GM10248 (cell line): ENCODE results near the gene SHB.

Source experiments
- CTCF ChIA-PET: fragments of 300-600 bp; sonication (Branson Sonifier 250); formaldehyde crosslinking; extraction: SDS; loops from one replicate; lab custom pipeline; 2021; ENCODE audit warnings: antibody characterized with exemption; lab: Yijun Ruan, JAX
- POLR2A ChIA-PET: fragments of 350-650 bp; sonication (Branson Sonifier 250); formaldehyde crosslinking; extraction: SDS; loops from one replicate; lab custom pipeline; 2020; ENCODE audit warnings: antibody characterized with exemption; lab: Yijun Ruan, JAX
- DNase-seq: peaks from one replicate; pipeline ENCODE4 v3.0.0; 2012; ENCODE audit errors: extremely low spot score
- CTCF ChIP-seq: IDR thresholded peaks from 2 replicates; pipeline ENCODE4 v1.5.1; 2012; ENCODE audit warnings: mild to moderate bottlenecking, low read depth; ENCODE audit errors: extremely low read depth, missing control alignments, control extremely low read depth

The SHB gene

GRCh38 chr9:37938121-37938891, 130.7 kb downstream of the SHB start:
- ChIA-PET POLR2A (no interaction called here), CTCF (interaction anchor here (0.7 to 2.9 kb wide), 4 partner anchors 14 to 221 kb away, joined by 3 to 9 read pairs (median 6); no protein-coding TSS in a partner anchor)
- no peak for DNase-seq
- no peak for TF ChIP-seq CTCF

GRCh38 chr9:37937366-37937765, 131.7 kb downstream of the SHB start:
- TF ChIP-seq CTCF, result no peak
- CTCF ChIA-PET, result interaction anchor here (0.7 to 2.9 kb wide), 4 partner anchors 23 to 496 kb away, joined by 3 to 9 read pairs (median 4); no protein-coding TSS in a partner anchor
- DNase-seq, result no peak
- POLR2A ChIA-PET, result no interaction called here

GRCh38 chr9:37936965-37937364, 132.1 kb downstream of the SHB start:
- ChIA-PET POLR2A (no interaction called here), CTCF (interaction anchor here (1.5 to 2.9 kb wide), 3 partner anchors 23 to 496 kb away, joined by 3 to 9 read pairs (median 5); no protein-coding TSS in a partner anchor)
- no peak for DNase-seq
- TF ChIP-seq CTCF, result no peak

GRCh38 chr9:37936376-37936775, 132.7 kb downstream of the SHB start:
- no peak for DNase-seq
- ChIA-PET CTCF (interaction anchor here (1.5 kb wide), 1 partner anchor 497 kb away, joined by 3 read pairs; no protein-coding TSS in a partner anchor), POLR2A (no interaction called here)
- no peak for TF ChIP-seq CTCF

- no peak for DNase-seq
- no peak for TF ChIP-seq CTCF
- ChIA-PET CTCF (interaction anchor here (1.0 to 3.2 kb wide), 6 partner anchors 10 to 22 kb away, joined by 3 to 13 read pairs (median 4); no protein-coding TSS in a partner anchor), POLR2A (no interaction called here)
Observed at GRCh38 chr9:37935096-37935495, 133.9 kb downstream of the SHB start.

- no peak for DNase-seq
- ChIA-PET POLR2A (no interaction called here), CTCF (no interaction called here)
- no peak for TF ChIP-seq CTCF
Observed at GRCh38 chr9:37931592-37931991, 137.4 kb downstream of the SHB start.
